Fibroblast of villous mesenchyme (primary cell): ENCODE measurements around the gene SPATS1. TPM values are rescaled to one million over a fixed set of nuclear protein-coding genes. Genes with fewer than 3 reads are reported as not detected.
"Not testable (repeated sequence)": the region's sequence is repeated elsewhere in the genome, so short reads cannot be mapped to it uniquely, and the experiment has no call there.

ENCODE experiments used
- DNase-seq: peaks from one replicate; pipeline ENCODE4 v3.0.0-alpha.2; 2010; ENCODE audit warnings: low read depth
- H3K4me3 ChIP-seq: 2 replicates; pipeline ENCODE4 v1.5.1; 2011; ENCODE audit warnings: low read depth, mild to moderate bottlenecking, low read length
- total RNA-seq: library from RNA; depleted of rRNA; stranded (reverse); fragments of >200 nt; gene quantifications from 2 replicates; pipeline ENCODE4 v1.2.3, GENCODE V29; 2012
- TF ChIP-seq, protein P1 (sequence below): IDR thresholded peaks from 2 replicates; pipeline ENCODE4 v1.5.1; 2012; ENCODE audit warnings: low read depth, mild to moderate bottlenecking, low read length; ENCODE audit not compliant: insufficient read depth

SPATS1 gene
- total RNA-seq, 1 donor: not detected

- no peak for DNase-seq
- H3K4me3 ChIP-seq: no peak overlapping the region
- TF ChIP-seq, protein P1, sequence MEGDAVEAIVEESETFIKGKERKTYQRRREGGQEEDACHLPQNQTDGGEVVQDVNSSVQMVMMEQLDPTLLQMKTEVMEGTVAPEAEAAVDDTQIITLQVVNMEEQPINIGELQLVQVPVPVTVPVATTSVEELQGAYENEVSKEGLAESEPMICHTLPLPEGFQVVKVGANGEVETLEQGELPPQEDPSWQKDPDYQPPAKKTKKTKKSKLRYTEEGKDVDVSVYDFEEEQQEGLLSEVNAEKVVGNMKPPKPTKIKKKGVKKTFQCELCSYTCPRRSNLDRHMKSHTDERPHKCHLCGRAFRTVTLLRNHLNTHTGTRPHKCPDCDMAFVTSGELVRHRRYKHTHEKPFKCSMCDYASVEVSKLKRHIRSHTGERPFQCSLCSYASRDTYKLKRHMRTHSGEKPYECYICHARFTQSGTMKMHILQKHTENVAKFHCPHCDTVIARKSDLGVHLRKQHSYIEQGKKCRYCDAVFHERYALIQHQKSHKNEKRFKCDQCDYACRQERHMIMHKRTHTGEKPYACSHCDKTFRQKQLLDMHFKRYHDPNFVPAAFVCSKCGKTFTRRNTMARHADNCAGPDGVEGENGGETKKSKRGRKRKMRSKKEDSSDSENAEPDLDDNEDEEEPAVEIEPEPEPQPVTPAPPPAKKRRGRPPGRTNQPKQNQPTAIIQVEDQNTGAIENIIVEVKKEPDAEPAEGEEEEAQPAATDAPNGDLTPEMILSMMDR: no peak
Measured at GRCh38 chr6:44316481-44316880, 26.0 kb upstream of the SPATS1 start.

DNA sequence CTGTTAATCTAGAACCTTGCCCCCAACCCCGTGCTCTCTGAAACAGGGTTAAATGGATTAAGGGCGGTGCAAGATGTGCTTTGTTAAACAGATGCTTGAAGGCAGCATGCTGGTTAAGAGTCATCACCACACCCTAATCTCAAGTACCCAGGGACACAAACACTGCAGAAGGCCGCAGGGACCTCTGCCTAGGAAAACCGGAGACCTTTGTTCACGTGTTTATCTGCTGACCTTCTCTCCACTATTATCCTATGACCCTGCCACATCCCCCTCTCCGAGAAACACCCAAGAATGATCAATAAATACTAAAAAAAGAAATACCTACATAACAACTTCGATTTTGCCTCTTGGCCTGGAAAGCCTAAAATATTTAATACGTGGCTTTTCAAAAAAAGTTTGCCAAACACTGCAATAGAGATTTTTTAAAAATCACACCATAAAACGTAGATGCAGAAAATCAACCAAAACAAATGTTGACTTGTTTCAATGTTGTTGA lies 25.3 kb upstream of the SPATS1 start:
- not testable (repeated sequence) for DNase-seq, H3K4me3 ChIP-seq

GRCh38 chr6:44321210-44321609 lies 21.2 kb upstream of the SPATS1 start:
- no peak for DNase-seq

DNA sequence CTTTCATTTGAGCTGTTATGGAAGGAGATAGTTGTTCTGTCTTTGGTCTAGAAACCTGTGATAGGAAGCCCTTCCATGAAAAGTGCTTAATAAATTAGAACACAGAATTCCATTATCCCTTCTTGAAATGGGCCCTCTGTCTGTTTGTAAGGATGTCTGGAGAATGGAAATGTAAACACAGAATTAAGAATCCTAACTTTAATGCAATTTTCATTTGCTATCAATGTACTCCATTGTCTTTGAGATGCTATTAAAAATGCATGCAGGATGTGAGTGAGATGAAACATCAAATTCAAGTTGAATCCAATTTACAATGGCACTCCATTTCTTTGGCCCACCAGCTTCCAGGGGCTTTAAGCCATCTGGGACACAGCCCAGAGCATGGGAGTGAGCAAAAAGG lies 15.4 kb upstream of the SPATS1 start:
- H3K4me3 ChIP-seq: no peak overlapping the region
- DNase-seq: no peak
- TF ChIP-seq, protein P1: no peak

More at GRCh38 chr6:44321210-44321609, 21.2 kb upstream of the SPATS1 start:
- TF ChIP-seq, protein P1: no peak
- no peak overlapping the region for H3K4me3 ChIP-seq

DNA sequence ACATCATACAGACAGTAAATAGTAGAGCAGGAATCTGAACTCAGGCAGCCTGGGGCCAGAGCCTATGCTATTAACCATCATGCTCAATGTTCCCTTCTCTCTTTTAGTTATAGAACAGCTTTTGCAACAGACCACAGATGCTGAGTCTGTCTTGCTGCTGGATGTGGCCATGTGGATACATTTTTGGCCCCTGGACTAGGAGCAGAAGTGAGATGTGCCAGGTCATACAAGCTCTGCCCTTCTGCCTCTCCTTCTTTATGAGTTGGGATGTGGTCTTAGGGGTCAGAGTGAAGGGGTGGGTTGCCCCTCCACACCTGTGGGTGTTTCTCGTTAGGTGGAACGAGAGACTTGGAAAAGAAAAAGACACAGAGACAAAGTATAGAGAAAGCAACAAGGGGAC lies 14.7 kb upstream of the SPATS1 start:
- DNase-seq: no peak

DNA sequence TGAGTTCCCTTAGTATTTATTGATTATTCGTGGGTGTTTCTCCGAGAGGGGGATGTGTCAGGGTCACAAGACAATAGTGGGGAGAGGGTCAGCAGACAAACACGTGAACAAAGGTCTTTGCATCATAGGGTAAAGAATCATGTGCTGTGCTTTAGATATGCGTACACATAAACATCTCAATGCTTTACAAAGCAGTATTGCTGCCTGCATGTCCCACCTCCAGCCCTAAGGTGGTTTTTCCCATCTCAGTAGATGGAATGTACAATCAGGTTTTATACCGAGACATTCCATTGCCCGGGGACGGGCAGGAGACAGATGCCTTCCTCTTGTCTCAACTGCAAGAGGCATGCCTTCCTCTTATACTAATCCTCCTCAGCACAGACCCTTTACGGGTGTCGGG lies 14.2 kb upstream of the SPATS1 start:
- DNase-seq: not testable (repeated sequence)

More for the DNA sequence above, 14.7 kb upstream of the SPATS1 start:
- H3K4me3 ChIP-seq: no peak overlapping the region
- TF ChIP-seq, protein P1: no peak

GRCh38 chr6:44329858-44330257 lies 12.6 kb upstream of the SPATS1 start:
- TF ChIP-seq, protein P1: no peak
- no peak for DNase-seq
- no peak overlapping the region for H3K4me3 ChIP-seq

More for the DNA sequence above, 14.2 kb upstream of the SPATS1 start:
- not testable (repeated sequence) for H3K4me3 ChIP-seq

DNA sequence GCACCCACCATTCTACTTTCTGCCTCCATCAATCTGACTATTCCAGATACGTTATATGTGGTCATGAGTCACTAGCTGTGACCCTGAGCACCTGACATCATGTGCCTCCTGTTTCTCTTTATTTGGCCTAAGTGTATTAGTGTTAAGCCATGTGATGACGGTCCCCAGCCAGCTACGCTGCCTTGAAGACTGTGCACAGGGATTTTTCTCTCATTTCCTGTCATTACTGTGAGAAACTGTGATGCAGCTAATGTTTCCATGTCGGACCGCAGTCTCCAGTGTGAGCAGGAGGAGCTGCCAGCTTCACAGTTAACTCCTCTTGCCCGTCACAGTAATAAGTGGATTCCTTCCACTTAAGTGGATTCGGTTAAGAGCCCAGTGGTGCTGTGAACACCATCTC lies 9.9 kb upstream of the SPATS1 start:
- H3K4me3 ChIP-seq: no peak overlapping the region
- TF ChIP-seq, protein P1: no peak
- no peak for DNase-seq
